Smooth muscle cell (in vitro differentiated cells): ENCODE measurements around the gene EVA1C. TPM values are rescaled to one million over a fixed set of nuclear protein-coding genes. Genes with fewer than 3 reads are reported as not detected.
"Not testable (repeated sequence)": the region's sequence is repeated elsewhere in the genome, so short reads cannot be mapped to it uniquely, and the experiment has no call there.

Experiments
- DNase-seq: peaks from one replicate; lab custom pipeline; 2025; ENCODE audit not compliant: unreplicated experiment; lab: John Stamatoyannopoulos, UW
- H2AFZ ChIP-seq: fragments of 200-600 bp; sonication (generic); 2 replicates; pipeline ENCODE4 v1.6.0; 2016; ENCODE audit warnings: antibody characterized with exemption, low read depth, mild to moderate bottlenecking
- H3F3A ChIP-seq: fragments of 200-600 bp; sonication (generic); 2 replicates; pipeline ENCODE4 v1.6.0; 2017; ENCODE audit warnings: antibody characterized with exemption, low read depth
- H3K27ac ChIP-seq: fragments of 200-600 bp; sonication (generic); 2 replicates; pipeline ENCODE4 v1.5.1; 2016; ENCODE audit warnings: low read depth, mild to moderate bottlenecking
- H3K27me3 ChIP-seq: fragments of 200-600 bp; sonication (generic); 2 replicates; pipeline ENCODE4 v1.6.1; 2016; ENCODE audit warnings: low read depth, mild to moderate bottlenecking
- H3K36me3 ChIP-seq: fragments of 200-600 bp; sonication (generic); 2 replicates; pipeline ENCODE4 v1.5.1; 2016; ENCODE audit warnings: low read depth
- H3K4me1 ChIP-seq: fragments of 200-600 bp; sonication (generic); 2 replicates; pipeline ENCODE4 v1.5.1; 2016; ENCODE audit warnings: low read depth
- H3K4me2 ChIP-seq: fragments of 200-600 bp; sonication (generic); 2 replicates; pipeline ENCODE4 v1.6.0; 2016; ENCODE audit warnings: mild to moderate bottlenecking
- H3K4me3 ChIP-seq: fragments of 200-600 bp; sonication (generic); 2 replicates; pipeline ENCODE4 v1.5.1; 2016; ENCODE audit warnings: mild to moderate bottlenecking
- H3K79me2 ChIP-seq: fragments of 200-600 bp; sonication (generic); 2 replicates; pipeline ENCODE4 v1.6.0; 2016; ENCODE audit warnings: low read depth, mild to moderate bottlenecking
- H3K9ac ChIP-seq: fragments of 200-600 bp; sonication (generic); 2 replicates; pipeline ENCODE4 v1.6.0; 2016; ENCODE audit warnings: low read depth
- H3K9me3 ChIP-seq: fragments of 200-600 bp; sonication (generic); replicated peaks from 2 replicates; pipeline ENCODE4 v1.5.1; 2016; ENCODE audit warnings: low read depth
- H4K20me1 ChIP-seq: fragments of 200-600 bp; sonication (generic); 2 replicates; pipeline ENCODE4 v1.6.0; 2016; ENCODE audit warnings: low read depth
- CTCF ChIP-seq: fragments of 200-600 bp; sonication (generic); IDR thresholded peaks from 2 replicates; pipeline ENCODE4 v1.5.1; 2017; ENCODE audit warnings: borderline replicate concordance, mild to moderate bottlenecking, antibody characterized with exemption; ENCODE audit not compliant: insufficient read depth, poor library complexity, severe bottlenecking
- WGBS: methylation state at CpG from one replicate; pipeline ENCODE4 v1.1.7; 2016; ENCODE audit warnings: low lambda C conversion rate; 5-methylcytosine and 5-hydroxymethylcytosine counted together
- polyA plus RNA-seq: library from polyadenylated mRNA; unstranded; fragments of >200 nt; fragmentation: Nextera tagmentation; extraction: Ambion mirVana; gene quantifications from 2 replicates; pipeline ENCODE4 v1.2.1, GENCODE V29; 2016
- total RNA-seq: library from RNA; depleted of rRNA; stranded (reverse); fragments of >200 nt; gene quantifications from 2 replicates; pipeline ENCODE4 v1.2.3, GENCODE V29; 2014

Gene EVA1C
- total and polyA plus RNA-seq, 2 experiments from 2014 or later = 1.9 to 3.7 TPM

GRCh38 chr21:32499249-32500055 lies 86.9 kb downstream of the EVA1C start:
- Histone ChIP-seq H3K4me3 (no peak overlapping the region), H3K36me3 (no peaks in the 10 kb centered on the region), H3K9me3 (no peaks in the 10 kb centered on the region), H3K27me3 (no peaks in the 10 kb centered on the region), H2AFZ (peak overlapping the region; percentile 19), H3K79me2 (no peaks in the 10 kb centered on the region), H3F3A (peaks cover 14% of the 10 kb centered on the region), H3K27ac (peak overlapping the region; percentile 45), H3K4me1 (peaks cover 18% of the 10 kb centered on the region), H4K20me1 (no peaks in the 10 kb centered on the region), H3K9ac (no peak overlapping the region), H3K4me2 (peak overlapping the region; percentile 35)
- no peak for DNase-seq
- 38% methylated on average over 14 of the region's 14 CpGs for WGBS
- TF ChIP-seq CTCF = no peak

DNA sequence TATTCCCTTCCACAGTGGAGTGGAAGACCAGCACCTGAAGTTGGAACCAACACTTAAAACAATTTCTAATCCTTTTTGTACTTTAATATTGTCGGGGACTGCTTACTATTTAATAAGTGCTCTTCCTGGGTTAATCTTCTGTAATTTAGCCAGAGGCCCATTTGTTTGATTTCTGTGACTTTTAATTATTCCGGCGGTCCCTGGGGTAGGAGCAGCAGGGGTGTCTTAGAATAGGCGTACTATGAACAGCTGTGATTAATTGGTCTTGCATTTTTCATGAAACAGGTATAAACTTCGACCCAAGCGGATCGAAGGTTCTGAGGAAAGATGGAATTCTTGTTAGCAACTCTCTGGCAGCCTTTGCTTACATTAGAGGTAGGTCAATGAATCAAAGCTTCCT lies 91.1 kb downstream of the EVA1C start:
- not testable (repeated sequence) for H3K4me1 ChIP-seq, H3K4me3 ChIP-seq, DNase-seq, H3K27ac ChIP-seq, H3K9me3 ChIP-seq, H3K79me2 ChIP-seq, H3K36me3 ChIP-seq, H4K20me1 ChIP-seq, H3K4me2 ChIP-seq, H3K27me3 ChIP-seq, H3K9ac ChIP-seq, H2AFZ ChIP-seq, H3F3A ChIP-seq
- 94% methylated on average over 7 of the region's 7 CpGs for WGBS

GRCh38 chr21:32505767-32506166 lies 93.3 kb downstream of the EVA1C start:
- not testable (repeated sequence) for H3K4me1 ChIP-seq, DNase-seq, H3K9me3 ChIP-seq, H3K27ac ChIP-seq, H3F3A ChIP-seq, H3K4me2 ChIP-seq, H2AFZ ChIP-seq, H3K79me2 ChIP-seq, H3K9ac ChIP-seq, H3K36me3 ChIP-seq, H3K27me3 ChIP-seq, H4K20me1 ChIP-seq, H3K4me3 ChIP-seq
- WGBS = 93% methylated on average over 3 of the region's 3 CpGs

GRCh38 chr21:32506411-32506965 lies 94.0 kb downstream of the EVA1C start:
- H2AFZ ChIP-seq, H3K27me3 ChIP-seq, H3K27ac ChIP-seq, H3K4me3 ChIP-seq, H3K9me3 ChIP-seq, H3F3A ChIP-seq, H4K20me1 ChIP-seq, H3K4me2 ChIP-seq, H3K36me3 ChIP-seq, DNase-seq, H3K4me1 ChIP-seq, H3K79me2 ChIP-seq, H3K9ac ChIP-seq: not testable (repeated sequence)
- 91% methylated on average over 7 of the region's 7 CpGs for WGBS

- Histone ChIP-seq H3K79me2 (no peaks in the 10 kb centered on the region), H3K4me1 (no peaks in the 10 kb centered on the region), H2AFZ (no peak overlapping the region), H4K20me1 (no peaks in the 10 kb centered on the region), H3K27ac (no peak overlapping the region), H3F3A (no peaks in the 10 kb centered on the region), H3K36me3 (no peaks in the 10 kb centered on the region), H3K9me3 (no peaks in the 10 kb centered on the region), H3K9ac (no peak overlapping the region), H3K4me3 (no peak overlapping the region), H3K4me2 (no peak overlapping the region), H3K27me3 (no peaks in the 10 kb centered on the region)
- no peak for DNase-seq
- WGBS = 92% methylated on average over 16 of the region's 16 CpGs
- no peak for TF ChIP-seq CTCF
Measured at GRCh38 chr21:32507342-32507919, 94.9 kb downstream of the EVA1C start.

DNA sequence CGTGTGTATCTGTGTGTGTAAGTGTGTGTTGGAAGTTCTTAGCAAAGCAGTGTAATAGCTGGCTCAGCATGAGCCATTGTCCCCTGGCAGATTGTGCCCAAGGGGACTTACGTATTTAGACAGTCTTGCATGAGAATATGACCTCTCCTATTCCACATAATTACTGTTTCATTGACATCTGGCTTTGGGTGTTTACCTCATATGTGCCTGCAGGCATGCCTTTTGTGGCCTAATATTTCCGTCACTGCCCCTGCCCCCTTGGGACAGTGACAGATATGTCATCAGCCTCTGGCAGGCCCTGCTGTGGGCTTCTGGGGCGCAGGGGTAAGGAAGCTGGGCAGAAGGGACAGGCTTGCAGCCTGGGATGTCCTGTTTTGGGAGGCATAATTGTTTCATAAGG lies 95.5 kb downstream of the EVA1C start:
- H3K4me3 ChIP-seq, H3K4me2 ChIP-seq, H3K27ac ChIP-seq, H3K9me3 ChIP-seq, H3K27me3 ChIP-seq, H2AFZ ChIP-seq, H4K20me1 ChIP-seq, H3K9ac ChIP-seq, DNase-seq, H3F3A ChIP-seq, H3K79me2 ChIP-seq, H3K36me3 ChIP-seq, H3K4me1 ChIP-seq: not testable (repeated sequence)
- WGBS = 74% methylated on average over 4 of the region's 4 CpGs
